ENCODE data around the gene PHLDA2. TPM values are rescaled to one million over a fixed set of nuclear protein-coding genes. Genes with fewer than 3 reads are reported as not detected.
A peak's percentile ranks its signal among the peaks of the same experiment; 100 is the strongest.

Gene PHLDA2
- total and polyA plus RNA-seq, 2 donors from 2014 or later, result 9.0 to 19.7 TPM

- no peak overlapping the region for H3K27ac ChIP-seq (ENCODE audit: low read depth in 2 of 2, low read length in 2 of 2)
- H3K9ac ChIP-seq (ENCODE audit: low read length in 3 of 3), result no peak overlapping the region
- no peaks in the 10 kb centered on the region for H3K9me3 ChIP-seq (ENCODE audit: control insufficient read depth in 2 of 3, insufficient read depth in 1 of 3, low read length in 3 of 3)
- no peaks in the 10 kb centered on the region for H3K36me3 ChIP-seq (ENCODE audit: control insufficient read depth in 2 of 3, insufficient read depth in 3 of 3, low read length in 3 of 3)
- intact Hi-C loops (cut with DNase I), result no loop called here
- no peak for TF ChIP-seq CTCF (IDR thresholded peaks at IDR 0.05; ENCODE audit: borderline replicate concordance, extremely low read depth, insufficient read depth)
- no peak overlapping the region for H3K4me3 ChIP-seq (ENCODE audit: low read length in 3 of 3)
- FAIRE-seq, result no peak
- peaks cover 0 to 9% (median 0%) of the 10 kb centered on the region in 3 donors for H3K4me1 ChIP-seq (ENCODE audit: control insufficient read depth in 2 of 3, insufficient read depth in 2 of 3, low read depth in 1 of 3, low read length in 3 of 3)
- DNase-seq, result peak in 1 of 5 donors; percentile 66
- no peaks in the 10 kb centered on the region for H3K27me3 ChIP-seq (ENCODE audit: control insufficient read depth, insufficient read depth, low read length)
Observed at GRCh38 chr11:2916892-2917645, 12.2 kb downstream of the PHLDA2 start.

- intact Hi-C loops (cut with DNase I), result no loop called here
- FAIRE-seq, result no peak
- Histone ChIP-seq H3K27ac (ENCODE audit: low read depth in 2 of 2, low read length in 2 of 2) (no peak overlapping the region), H3K36me3 (ENCODE audit: control insufficient read depth in 2 of 3, insufficient read depth in 3 of 3, low read length in 3 of 3) (no peaks in the 10 kb centered on the region), H3K4me3 (ENCODE audit: low read length in 3 of 3) (no peak overlapping the region), H3K27me3 (ENCODE audit: control insufficient read depth, insufficient read depth, low read length) (no peaks in the 10 kb centered on the region), H3K9ac (ENCODE audit: low read length in 3 of 3) (no peak overlapping the region), H3K9me3 (ENCODE audit: control insufficient read depth in 2 of 3, insufficient read depth in 1 of 3, low read length in 3 of 3) (no peaks in the 10 kb centered on the region), H3K4me1 (ENCODE audit: control insufficient read depth in 2 of 3, insufficient read depth in 2 of 3, low read depth in 1 of 3, low read length in 3 of 3) (peaks cover 0 to 14% (median 0%) of the 10 kb centered on the region in 3 donors)
- no peak for TF ChIP-seq CTCF (IDR thresholded peaks at IDR 0.05; ENCODE audit: borderline replicate concordance, extremely low read depth, insufficient read depth)
- DNase-seq, result peak in 1 of 5 donors; percentile 66
Observed at GRCh38 chr11:2916114-2916891, 12.9 kb downstream of the PHLDA2 start.

- no peak overlapping the region for H3K27ac ChIP-seq (ENCODE audit: low read depth in 2 of 2, low read length in 2 of 2)
- intact Hi-C loops (cut with DNase I), result no loop called here
- no peak overlapping the region for H3K9ac ChIP-seq (ENCODE audit: low read length in 3 of 3)
- H3K4me1 ChIP-seq (ENCODE audit: control insufficient read depth in 2 of 3, insufficient read depth in 2 of 3, low read depth in 1 of 3, low read length in 3 of 3), result peaks cover 0 to 16% (median 0%) of the 10 kb centered on the region in 3 donors
- no peak for FAIRE-seq
- no peaks in the 10 kb centered on the region for H3K27me3 ChIP-seq (ENCODE audit: control insufficient read depth, insufficient read depth, low read length)
- H3K9me3 ChIP-seq (ENCODE audit: control insufficient read depth in 2 of 3, insufficient read depth in 1 of 3, low read length in 3 of 3), result no peaks in the 10 kb centered on the region
- no peak for TF ChIP-seq CTCF (IDR thresholded peaks at IDR 0.05; ENCODE audit: borderline replicate concordance, extremely low read depth, insufficient read depth)
- DNase-seq, result no peak
- H3K36me3 ChIP-seq (ENCODE audit: control insufficient read depth in 2 of 3, insufficient read depth in 3 of 3, low read length in 3 of 3), result no peaks in the 10 kb centered on the region
- no peak overlapping the region for H3K4me3 ChIP-seq (ENCODE audit: low read length in 3 of 3)
Observed at GRCh38 chr11:2915473-2915872, 13.7 kb downstream of the PHLDA2 start.
